Mesothelial cell of epicardium (in vitro differentiated cells): ENCODE data around the gene NCOA7. TPM values are rescaled to one million over a fixed set of nuclear protein-coding genes. Genes with fewer than 3 reads are reported as not detected.
A peak's percentile ranks its signal among the peaks of the same experiment; 100 is the strongest.

ENCODE experiments used
- DNase-seq, 2 experiments: peaks; one replicate each; pipeline ENCODE4 v3.0.0; 2021; ENCODE audit warnings: low spot score in 2 of 2; ENCODE audit not compliant: unreplicated experiment in 2 of 2
- H3K27ac Mint-ChIP-seq: 2 replicates; pipeline ENCODE4 v1.8.0; 2021; ENCODE audit warnings: mixed read lengths
- H3K27me3 Mint-ChIP-seq: 2 replicates; pipeline ENCODE4 v1.8.0; 2021; ENCODE audit warnings: low read depth, mixed read lengths
- H3K36me3 Mint-ChIP-seq: 2 replicates; pipeline ENCODE4 v1.8.0; 2021; ENCODE audit warnings: mixed read lengths
- H3K4me1 Mint-ChIP-seq: 2 replicates; pipeline ENCODE4 v1.8.0; 2021; ENCODE audit warnings: mixed read lengths
- H3K4me3 Mint-ChIP-seq: 2 replicates; pipeline ENCODE4 v1.8.0; 2021; ENCODE audit warnings: mild to moderate bottlenecking, moderate library complexity, mixed read lengths
- H3K9me3 Mint-ChIP-seq: 2 replicates; pipeline ENCODE4 v1.8.0; 2021; ENCODE audit warnings: mixed read lengths
- CTCF ChIP-seq: fragments of 200-600 bp; sonication (generic); IDR thresholded peaks from one replicate; pipeline ENCODE4 v1.5.0; 2021; ENCODE audit warnings: antibody characterized with exemption; ENCODE audit not compliant: unreplicated experiment
- total RNA-seq: library from RNA; stranded (reverse); gene quantifications from 3 replicates; pipeline ENCODE4 v1.2.1, GENCODE V29; 2021

NCOA7 gene
- total RNA-seq, 1 donor from 2014 or later, result 52.4 TPM

GRCh38 chr6:125794342-125795137, 3.8 kb downstream of the NCOA7 start:
- DNase-seq, result no peak
- no peak for TF ChIP-seq CTCF
- Mint-ChIP-seq H3K36me3 (no peaks in the 10 kb centered on the region), H3K9me3 (no peaks in the 10 kb centered on the region), H3K27ac (no peak overlapping the region), H3K4me1 (peaks cover 52% of the 10 kb centered on the region), H3K4me3 (no peak overlapping the region), H3K27me3 (no peaks in the 10 kb centered on the region)

GRCh38 chr6:125795301-125795700, 4.5 kb downstream of the NCOA7 start:
- no peak for DNase-seq
- no peak for TF ChIP-seq CTCF
- Mint-ChIP-seq H3K4me3 (no peak overlapping the region), H3K27ac (no peak overlapping the region), H3K4me1 (peaks cover 48% of the 10 kb centered on the region), H3K27me3 (no peaks in the 10 kb centered on the region), H3K9me3 (no peaks in the 10 kb centered on the region), H3K36me3 (no peaks in the 10 kb centered on the region)

- Mint-ChIP-seq H3K4me1 (peaks cover 39% of the 10 kb centered on the region), H3K27ac (peak overlapping the region; percentile 45), H3K36me3 (peaks cover 1% of the 10 kb centered on the region), H3K4me3 (no peak overlapping the region), H3K27me3 (no peaks in the 10 kb centered on the region), H3K9me3 (no peaks in the 10 kb centered on the region)
- no peak for TF ChIP-seq CTCF
- DNase-seq, result no peak
Observed at GRCh38 chr6:125797120-125797885, 6.5 kb downstream of the NCOA7 start.

GRCh38 chr6:125797886-125798444, 7.2 kb downstream of the NCOA7 start:
- no peak for DNase-seq
- peaks cover 1% of the 10 kb centered on the region for H3K36me3 Mint-ChIP-seq
- peaks cover 33% of the 10 kb centered on the region for H3K4me1 Mint-ChIP-seq
- H3K27ac Mint-ChIP-seq, result peak overlapping the region; percentile 45
- no peak overlapping the region for H3K4me3 Mint-ChIP-seq
- H3K9me3 Mint-ChIP-seq, result no peaks in the 10 kb centered on the region
- no peaks in the 10 kb centered on the region for H3K27me3 Mint-ChIP-seq
- no peak for TF ChIP-seq CTCF

GRCh38 chr6:125798734-125799508, 8.2 kb downstream of the NCOA7 start:
- Mint-ChIP-seq H3K36me3 (peaks cover 1% of the 10 kb centered on the region), H3K9me3 (no peaks in the 10 kb centered on the region), H3K4me3 (no peak overlapping the region), H3K27ac (peak overlapping the region; percentile 66), H3K27me3 (no peaks in the 10 kb centered on the region), H3K4me1 (peaks cover 30% of the 10 kb centered on the region)
- TF ChIP-seq CTCF, result no peak
- no peak for DNase-seq
